ENCODE measurements around the gene ADAT2. TPM values are rescaled to one million over a fixed set of nuclear protein-coding genes. Genes with fewer than 3 reads are reported as not detected.
A peak's percentile ranks its signal among the peaks of the same experiment; 100 is the strongest.

Gene ADAT2
- total and polyA plus RNA-seq, 2 of the 13 experiments (the other 11 are each of a cell fraction or from before 2014, with no cell fraction given), result 10.5 to 18.3 TPM

DNA sequence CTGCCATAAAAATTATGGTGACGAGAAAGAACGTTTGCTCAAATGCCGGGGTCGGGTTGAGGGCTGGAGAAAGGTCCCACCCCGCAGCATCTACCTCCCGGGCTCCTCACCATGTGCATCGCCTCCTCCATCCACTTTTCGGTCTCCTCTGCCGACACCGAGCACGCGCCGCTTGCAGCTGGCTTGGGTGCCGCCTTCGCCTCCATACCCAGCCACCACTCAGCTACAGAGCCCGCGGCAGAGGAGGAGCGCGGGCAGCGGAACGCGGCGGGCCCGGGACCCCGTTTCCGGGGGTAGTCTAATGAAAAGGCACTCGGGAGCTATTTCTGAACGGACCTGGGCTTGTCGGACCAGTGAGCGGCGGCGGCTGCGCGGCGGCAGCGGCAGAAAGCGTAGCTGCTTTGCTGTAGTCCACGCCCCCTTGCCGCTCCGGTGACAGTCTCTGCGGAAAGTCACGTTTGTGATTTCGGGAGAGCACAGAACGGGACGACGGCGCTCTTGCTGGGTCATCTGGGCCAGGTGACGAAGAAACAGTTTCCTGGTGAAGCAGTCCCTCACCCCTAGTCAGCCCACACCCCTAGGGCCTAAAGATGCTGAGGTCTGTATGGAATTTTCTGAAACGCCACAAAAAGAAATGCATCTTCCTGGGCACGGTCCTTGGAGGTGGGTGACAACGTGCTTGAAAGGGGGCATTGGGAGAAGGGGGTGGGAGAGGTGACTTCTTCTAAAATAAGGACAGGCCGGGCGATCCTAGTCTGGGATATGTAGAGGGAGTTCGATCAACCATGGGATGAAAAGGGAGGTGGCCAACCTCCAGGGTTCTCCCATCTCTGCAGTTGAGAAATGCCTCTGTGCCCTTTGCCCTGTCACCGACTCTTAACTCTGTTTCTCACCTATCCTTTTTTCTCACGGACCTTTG, at the start of gene ADAT2, which contains the start of gene PEX3 (continued):
- TF ChIP-seq, protein P1, sequence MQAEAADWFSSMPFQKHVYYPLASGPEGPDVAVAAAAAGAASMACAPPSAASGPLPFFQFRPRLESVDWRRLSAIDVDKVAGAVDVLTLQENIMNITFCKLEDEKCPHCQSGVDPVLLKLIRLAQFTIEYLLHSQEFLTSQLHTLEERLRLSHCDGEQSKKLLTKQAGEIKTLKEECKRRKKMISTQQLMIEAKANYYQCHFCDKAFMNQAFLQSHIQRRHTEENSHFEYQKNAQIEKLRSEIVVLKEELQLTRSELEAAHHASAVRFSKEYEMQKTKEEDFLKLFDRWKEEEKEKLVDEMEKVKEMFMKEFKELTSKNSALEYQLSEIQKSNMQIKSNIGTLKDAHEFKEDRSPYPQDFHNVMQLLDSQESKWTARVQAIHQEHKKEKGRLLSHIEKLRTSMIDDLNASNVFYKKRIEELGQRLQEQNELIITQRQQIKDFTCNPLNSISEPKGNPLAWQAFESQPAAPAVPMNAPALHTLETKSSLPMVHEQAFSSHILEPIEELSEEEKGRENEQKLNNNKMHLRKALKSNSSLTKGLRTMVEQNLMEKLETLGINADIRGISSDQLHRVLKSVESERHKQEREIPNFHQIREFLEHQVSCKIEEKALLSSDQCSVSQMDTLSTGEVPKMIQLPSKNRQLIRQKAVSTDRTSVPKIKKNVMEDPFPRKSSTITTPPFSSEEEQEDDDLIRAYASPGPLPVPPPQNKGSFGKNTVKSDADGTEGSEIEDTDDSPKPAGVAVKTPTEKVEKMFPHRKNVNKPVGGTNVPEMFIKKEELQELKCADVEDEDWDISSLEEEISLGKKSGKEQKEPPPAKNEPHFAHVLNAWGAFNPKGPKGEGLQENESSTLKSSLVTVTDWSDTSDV (CRISPR knock-in tag; IDR thresholded peaks at IDR 0.05), result peak; percentile 94; the same call in 1 of the 2 replicates
- peak; percentile 100 for TF ChIP-seq ZNF350 (CRISPR knock-in tag; IDR thresholded peaks at IDR 0.05; ENCODE audit: borderline replicate concordance, low read depth)
- TF ChIP-seq ZFP36L2 (CRISPR knock-in tag; IDR thresholded peaks at IDR 0.05), result peak; percentile 74; the same call in 1 of the 2 replicates
- TF ChIP-seq NR2C2 (CRISPR knock-in tag; IDR thresholded peaks at IDR 0.05; ENCODE audit: borderline replicate concordance), result peak; percentile 81
- TF ChIP-seq, protein P2, sequence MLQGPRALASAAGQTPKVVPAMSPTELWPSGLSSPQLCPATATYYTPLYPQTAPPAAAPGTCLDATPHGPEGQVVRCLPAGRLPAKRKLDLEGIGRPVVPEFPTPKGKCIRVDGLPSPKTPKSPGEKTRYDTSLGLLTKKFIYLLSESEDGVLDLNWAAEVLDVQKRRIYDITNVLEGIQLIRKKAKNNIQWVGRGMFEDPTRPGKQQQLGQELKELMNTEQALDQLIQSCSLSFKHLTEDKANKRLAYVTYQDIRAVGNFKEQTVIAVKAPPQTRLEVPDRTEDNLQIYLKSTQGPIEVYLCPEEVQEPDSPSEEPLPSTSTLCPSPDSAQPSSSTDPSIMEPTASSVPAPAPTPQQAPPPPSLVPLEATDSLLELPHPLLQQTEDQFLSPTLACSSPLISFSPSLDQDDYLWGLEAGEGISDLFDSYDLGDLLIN (CRISPR knock-in tag; IDR thresholded peaks at IDR 0.05; ENCODE audit: borderline replicate concordance), result peak; percentile 82; the same call in 1 of the 2 replicates
- TF ChIP-seq, protein P3, sequence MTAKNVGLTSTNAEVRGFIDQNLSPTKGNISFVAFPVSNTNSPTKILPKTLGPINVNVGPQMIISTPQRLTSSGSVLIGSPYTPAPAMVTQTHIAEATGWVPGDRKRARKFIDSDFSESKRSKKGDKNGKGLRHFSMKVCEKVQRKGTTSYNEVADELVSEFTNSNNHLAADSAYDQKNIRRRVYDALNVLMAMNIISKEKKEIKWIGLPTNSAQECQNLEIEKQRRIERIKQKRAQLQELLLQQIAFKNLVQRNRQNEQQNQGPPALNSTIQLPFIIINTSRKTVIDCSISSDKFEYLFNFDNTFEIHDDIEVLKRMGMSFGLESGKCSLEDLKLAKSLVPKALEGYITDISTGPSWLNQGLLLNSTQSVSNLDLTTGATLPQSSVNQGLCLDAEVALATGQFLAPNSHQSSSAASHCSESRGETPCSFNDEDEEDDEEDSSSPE (CRISPR knock-in tag; IDR thresholded peaks at IDR 0.05), result peak; percentile 96
- TF ChIP-seq, protein P4, sequence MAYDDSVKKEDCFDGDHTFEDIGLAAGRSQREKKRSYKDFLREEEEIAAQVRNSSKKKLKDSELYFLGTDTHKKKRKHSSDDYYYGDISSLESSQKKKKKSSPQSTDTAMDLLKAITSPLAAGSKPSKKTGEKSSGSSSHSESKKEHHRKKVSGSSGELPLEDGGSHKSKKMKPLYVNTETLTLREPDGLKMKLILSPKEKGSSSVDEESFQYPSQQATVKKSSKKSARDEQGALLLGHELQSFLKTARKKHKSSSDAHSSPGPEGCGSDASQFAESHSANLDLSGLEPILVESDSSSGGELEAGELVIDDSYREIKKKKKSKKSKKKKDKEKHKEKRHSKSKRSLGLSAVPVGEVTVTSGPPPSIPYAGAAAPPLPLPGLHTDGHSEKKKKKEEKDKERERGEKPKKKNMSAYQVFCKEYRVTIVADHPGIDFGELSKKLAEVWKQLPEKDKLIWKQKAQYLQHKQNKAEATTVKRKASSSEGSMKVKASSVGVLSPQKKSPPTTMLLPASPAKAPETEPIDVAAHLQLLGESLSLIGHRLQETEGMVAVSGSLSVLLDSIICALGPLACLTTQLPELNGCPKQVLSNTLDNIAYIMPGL (CRISPR knock-in tag; IDR thresholded peaks at IDR 0.05; ENCODE audit: borderline replicate concordance in 1 of 2, low read depth in 1 of 2), result peak; percentile 92 to 96; a peak in 3 of 4 replicates
- peak; percentile 100 for TF ChIP-seq KAT7 (CRISPR knock-in tag; IDR thresholded peaks at IDR 0.05; ENCODE audit: borderline replicate concordance)
- peak; percentile 95 for TF ChIP-seq MED8 (CRISPR knock-in tag; IDR thresholded peaks at IDR 0.05; ENCODE audit: insufficient replicate concordance)
- TF ChIP-seq ZNF124 (CRISPR knock-in tag; IDR thresholded peaks at IDR 0.05), result peak; percentile 95
- peak; percentile 73 for TF ChIP-seq GABPA (IDR thresholded peaks at IDR 0.05; ENCODE audit: low read depth, low read length)
- peak; percentile 93 for TF ChIP-seq GABPA (CRISPR knock-in tag; IDR thresholded peaks at IDR 0.05; ENCODE audit: low read depth)
- no peak for TF ChIP-seq GTF3A (CRISPR knock-in tag; conservative IDR thresholded peaks at IDR 0.05)
- TF ChIP-seq ZNF12 (CRISPR knock-in tag; IDR thresholded peaks at IDR 0.05), result peak; percentile 84; the same call in 1 of the 2 replicates
- peak; percentile 81 for TF ChIP-seq ZNF652 (CRISPR knock-in tag; IDR thresholded peaks at IDR 0.05; ENCODE audit: borderline replicate concordance, low read depth)
- TF ChIP-seq, protein P5, sequence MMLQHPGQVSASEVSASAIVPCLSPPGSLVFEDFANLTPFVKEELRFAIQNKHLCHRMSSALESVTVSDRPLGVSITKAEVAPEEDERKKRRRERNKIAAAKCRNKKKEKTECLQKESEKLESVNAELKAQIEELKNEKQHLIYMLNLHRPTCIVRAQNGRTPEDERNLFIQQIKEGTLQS (CRISPR knock-in tag; IDR thresholded peaks at IDR 0.05), result peak; percentile 88
- peak; percentile 80; the same call in 1 of the 2 replicates for TF ChIP-seq SIX1 (CRISPR knock-in tag; IDR thresholded peaks at IDR 0.05; ENCODE audit: borderline replicate concordance)
- TF ChIP-seq EZH2 (conservative IDR thresholded peaks at IDR 0.05; ENCODE audit: low read depth, low read length), result no peak
- TF ChIP-seq, protein P6, sequence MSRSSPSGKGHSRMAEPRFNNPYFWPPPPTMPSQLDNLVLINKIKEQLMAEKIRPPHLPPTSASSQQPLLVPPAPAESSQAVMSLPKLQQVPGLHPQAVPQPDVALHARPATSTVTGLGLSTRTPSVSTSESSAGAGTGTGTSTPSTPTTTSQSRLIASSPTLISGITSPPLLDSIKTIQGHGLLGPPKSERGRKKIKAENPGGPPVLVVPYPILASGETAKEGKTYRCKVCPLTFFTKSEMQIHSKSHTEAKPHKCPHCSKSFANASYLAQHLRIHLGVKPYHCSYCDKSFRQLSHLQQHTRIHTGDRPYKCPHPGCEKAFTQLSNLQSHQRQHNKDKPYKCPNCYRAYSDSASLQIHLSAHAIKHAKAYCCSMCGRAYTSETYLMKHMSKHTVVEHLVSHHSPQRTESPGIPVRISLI (CRISPR knock-in tag; IDR thresholded peaks at IDR 0.05; ENCODE audit: borderline replicate concordance), result peak; percentile 69; the same call in 1 of the 2 replicates
